ENCODE data around the gene MAPK4.
"Not testable (repeated sequence)": the region's sequence is repeated elsewhere in the genome, so short reads cannot be mapped to it uniquely, and the experiment has no call there.

The MAPK4 gene

DNA sequence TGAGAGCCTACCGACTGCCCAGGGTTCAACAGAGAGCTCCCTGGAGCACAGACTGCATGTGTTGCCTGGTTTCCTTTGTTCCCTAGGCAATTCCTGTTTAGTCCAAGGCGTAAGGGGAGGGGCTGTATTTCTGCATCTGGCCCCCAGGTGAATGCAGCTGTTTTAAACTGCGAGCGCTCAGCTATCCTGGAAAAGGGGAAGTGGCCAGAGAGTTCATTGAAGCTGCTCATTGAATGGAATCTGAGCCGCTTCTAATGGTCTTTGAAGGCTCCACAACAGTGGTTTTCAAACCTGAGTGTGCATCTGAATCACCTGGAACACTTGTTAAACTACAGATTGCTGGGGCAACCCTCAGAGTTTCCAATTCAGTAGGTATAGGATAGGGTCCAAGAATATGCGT is 18.1 kb downstream of the MAPK4 start:
- no peak for DNase-seq

DNA sequence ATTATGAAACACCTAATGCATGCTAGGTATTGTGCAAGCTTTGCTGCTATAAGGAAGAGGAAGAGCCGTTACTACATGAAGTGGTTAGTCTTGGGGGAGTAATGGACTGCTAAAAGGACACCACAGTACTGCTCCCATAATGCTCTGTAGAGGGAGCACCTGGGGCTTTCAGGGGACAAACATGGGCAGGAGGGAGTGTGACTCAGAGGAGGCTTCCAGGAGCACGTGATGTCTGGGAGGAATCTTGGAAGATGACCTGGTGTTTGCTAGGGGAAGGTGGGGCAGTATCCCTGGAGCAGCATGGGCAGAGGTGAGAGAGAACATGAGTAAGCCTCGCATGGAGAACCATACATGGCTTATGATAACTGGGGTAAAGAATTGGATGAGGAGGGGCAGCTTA is 18.8 kb downstream of the MAPK4 start:
- no peak for DNase-seq

DNA sequence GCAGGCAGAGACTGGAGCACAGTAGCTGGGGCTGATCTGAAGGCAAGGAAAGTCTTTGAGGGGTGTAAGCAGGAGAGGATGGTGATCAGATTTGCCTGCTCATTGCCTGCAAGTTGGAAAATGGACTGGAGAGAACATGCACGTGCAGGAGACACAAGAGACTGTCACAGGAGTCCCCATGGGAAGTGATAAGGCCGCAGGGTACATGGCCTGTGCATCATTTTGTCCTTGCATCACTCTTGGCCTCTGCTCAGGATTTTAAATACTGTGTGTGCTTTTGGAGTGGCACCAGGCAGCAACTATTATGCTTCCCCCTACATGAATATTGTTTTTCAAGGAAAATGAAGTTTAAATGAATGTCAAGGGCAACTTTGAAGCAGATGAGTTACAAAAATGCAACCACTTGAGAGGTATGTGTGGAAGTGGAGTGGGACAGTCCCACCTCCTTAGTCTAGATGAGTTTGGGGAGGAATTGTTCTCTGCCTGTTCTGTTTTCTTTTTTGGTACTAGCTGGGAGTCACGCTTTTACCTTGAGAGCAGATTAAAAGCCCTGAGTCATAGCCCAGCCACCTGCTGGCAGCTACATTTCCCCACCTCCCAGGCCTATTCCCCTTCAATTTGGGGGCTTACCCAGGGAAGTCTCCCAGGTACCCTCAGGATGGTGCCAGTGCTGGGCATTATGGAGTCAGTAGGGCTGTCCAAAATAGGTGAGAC is 19.3 kb downstream of the MAPK4 start:
- DNase-seq = no peak

DNA sequence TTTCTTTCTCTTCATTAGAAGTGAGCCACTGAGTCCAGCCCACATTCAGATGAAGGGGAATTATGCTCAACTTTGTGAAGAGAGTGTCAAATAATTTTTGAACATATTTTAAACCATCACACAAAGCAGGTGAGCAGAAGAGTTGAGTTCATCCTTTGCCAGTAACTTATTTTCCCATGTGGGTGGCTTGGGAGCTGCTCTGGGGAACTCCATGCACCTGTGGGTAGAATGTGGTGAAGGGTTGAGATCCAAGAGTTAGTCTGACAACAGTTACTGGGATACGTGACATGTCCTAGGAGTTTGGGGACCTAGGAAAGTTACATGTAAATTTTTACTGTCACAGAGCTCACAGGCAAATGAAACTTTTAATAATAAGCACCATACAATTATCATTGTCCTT is 21.6 kb downstream of the MAPK4 start:
- no peak for DNase-seq

- DNase-seq = no peak
Observed at GRCh38 chr18:50582500-50582899, 22.6 kb downstream of the MAPK4 start.

DNA sequence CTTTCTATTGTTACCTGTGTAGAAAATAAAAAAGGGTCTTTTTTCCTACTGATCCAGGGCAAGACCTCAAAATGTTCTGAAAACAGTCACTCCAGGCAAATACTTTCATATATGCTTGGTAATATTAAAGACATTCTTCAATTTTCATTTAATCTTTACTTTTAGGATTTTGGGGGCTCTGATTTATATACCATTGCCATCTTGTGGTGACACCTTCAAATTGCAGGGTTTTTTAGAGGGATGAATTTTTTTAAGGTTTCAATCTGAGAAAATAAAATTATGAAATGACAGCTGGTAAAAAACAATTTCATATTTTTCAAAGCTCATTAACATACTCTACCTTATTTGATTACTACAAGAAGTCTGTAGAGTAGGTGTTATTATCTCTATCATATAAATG is 26.8 kb downstream of the MAPK4 start:
- no peak for DNase-seq

- no peak for DNase-seq
Observed at GRCh38 chr18:50590593-50590992, 30.7 kb downstream of the MAPK4 start.

DNA sequence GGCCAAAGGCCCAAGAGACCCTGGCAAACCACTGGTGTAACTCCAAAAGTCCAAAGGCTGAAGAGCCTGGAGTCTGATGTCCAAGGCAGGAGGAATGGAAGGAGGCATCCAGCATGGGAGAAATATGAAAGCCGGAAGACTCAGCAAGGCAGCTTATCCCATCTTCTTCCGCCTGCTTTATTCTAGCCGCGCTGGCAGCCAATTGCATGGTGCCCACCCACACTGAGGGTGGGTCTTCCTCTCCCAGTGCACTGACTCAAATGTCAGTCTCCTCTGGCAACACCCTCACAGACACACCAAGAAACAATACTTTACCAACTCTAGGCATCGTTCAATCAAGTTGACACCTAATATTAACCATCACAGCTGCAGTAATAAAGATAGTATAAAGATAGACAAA is 34.1 kb downstream of the MAPK4 start:
- DNase-seq = no peak

DNA sequence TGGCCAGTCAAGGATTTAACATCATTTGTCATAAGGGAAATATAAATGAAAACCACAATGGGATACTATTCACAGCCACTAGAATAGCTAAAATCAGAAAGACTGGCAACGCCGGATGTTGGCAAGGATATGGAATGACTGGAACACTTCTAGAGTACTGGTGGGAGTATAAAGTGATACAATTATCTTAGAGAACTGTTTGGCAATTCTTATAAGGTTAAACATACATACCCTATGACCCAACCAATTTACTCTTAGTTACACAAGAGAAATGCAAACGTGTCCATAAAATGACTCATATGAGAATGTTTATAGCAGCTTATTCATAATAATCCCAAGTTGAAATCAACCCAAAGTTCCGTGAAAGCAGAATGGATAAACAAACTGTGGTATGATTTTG is 35.1 kb downstream of the MAPK4 start:
- no peak for DNase-seq

GRCh38 chr18:50602466-50602865 is 42.6 kb downstream of the MAPK4 start:
- no peak for DNase-seq

- DNase-seq = no peak
Observed at GRCh38 chr18:50606609-50607008, 46.7 kb downstream of the MAPK4 start.

DNA sequence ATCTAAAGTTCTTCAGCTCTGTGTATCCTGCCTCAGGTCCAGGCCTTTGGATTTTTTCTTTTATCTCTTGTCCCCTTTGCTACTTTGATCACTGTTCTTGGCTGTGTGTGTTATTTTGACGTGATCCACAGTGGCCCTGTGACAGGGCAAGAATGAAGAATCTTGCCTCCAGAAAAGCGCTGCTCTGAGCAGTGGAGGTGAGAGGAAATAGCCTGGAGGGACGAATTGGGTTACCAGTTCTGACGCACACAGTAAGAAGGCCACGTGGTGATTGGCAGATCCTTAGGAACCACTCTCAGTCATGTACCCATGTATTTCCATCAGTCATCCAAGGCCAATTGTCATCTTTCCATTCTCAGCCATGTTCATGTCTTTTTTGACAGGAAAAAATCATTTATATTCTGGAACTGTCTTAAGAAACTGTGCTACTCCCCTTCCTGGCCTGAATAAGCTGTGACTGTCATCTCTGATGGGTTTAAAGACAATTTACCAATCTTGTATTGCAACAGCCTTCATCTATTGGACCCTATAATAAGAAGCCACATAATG is 47.6 kb downstream of the MAPK4 start:
- no peak for DNase-seq

DNA sequence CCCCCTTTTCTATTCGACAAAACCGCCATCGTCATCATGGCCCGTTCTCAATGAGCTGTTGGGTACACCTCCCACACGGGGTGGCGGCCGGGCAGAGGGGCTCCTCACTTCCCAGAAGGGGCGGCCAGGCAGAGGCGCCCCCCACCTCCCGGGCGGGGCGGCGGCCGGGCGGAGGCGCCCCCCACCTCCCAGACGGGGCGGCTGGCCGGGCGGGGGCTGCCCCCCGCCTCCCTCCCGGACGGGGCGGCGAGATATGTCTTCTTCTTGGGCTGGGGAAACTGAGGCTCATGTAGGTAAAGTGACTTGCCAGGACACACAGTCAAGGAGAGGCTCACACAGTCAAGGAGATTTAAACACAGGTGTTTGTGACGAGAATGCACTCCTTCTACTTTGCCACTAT is 49.3 kb downstream of the MAPK4 start:
- not testable (repeated sequence) for DNase-seq

- no peak for DNase-seq
Observed at GRCh38 chr18:50610349-50610748, 50.5 kb downstream of the MAPK4 start.

GRCh38 chr18:50611529-50611941 is 51.6 kb downstream of the MAPK4 start:
- DNase-seq = no peak

- no peak for DNase-seq
Observed at GRCh38 chr18:50614838-50615237, 55.0 kb downstream of the MAPK4 start.

DNA sequence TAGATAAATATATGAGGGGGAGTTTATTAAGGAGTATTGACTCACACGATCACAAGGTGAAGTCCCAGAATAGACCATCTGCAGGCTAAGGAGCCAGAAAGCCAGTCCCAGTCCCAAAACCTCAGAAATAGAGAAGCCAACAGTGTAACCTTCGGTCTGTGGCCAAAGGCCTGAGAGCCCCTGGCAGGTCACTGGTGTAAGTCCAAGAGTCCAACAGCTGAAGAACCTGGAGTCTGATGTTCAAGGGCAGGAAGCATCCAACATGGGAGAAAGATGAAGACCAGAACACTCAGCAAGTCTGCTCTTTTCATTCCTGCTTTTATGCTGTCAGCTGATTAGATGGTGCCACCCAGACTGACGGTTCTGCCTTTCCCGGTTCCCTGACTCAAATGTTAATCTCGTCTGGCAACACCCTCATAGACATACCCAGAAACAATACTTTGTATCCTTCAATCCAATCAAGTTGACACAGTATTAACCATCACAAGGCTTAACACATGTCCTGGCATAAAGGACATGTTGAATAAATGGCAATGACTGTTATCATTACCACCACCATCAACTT is 56.7 kb downstream of the MAPK4 start:
- no peak for DNase-seq

GRCh38 chr18:50619861-50620275 is 60.0 kb downstream of the MAPK4 start:
- no peak for DNase-seq

- DNase-seq = no peak
Observed at GRCh38 chr18:50620319-50620718, 60.4 kb downstream of the MAPK4 start.

DNA sequence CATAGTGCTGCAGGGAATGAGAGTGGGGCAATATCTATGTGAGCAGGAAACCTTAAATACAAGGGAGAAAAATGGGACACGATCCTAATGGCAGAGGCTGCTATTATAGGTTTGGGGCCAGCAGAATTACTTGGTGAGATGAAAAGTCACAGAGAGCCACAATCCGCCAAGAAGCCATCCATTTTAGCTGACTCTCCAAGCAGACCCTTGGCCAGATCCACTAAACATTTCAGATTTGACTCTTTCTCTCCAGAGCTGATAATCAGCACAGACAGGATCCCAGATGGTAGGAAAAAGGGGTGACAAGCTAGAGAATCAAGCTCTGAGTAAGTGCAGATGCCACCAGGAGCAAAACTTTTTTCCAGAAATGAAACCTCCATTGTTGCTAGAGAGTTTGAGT is 61.5 kb downstream of the MAPK4 start:
- DNase-seq = no peak

- no peak for DNase-seq
Observed at GRCh38 chr18:50622320-50622719, 62.4 kb downstream of the MAPK4 start.

DNA sequence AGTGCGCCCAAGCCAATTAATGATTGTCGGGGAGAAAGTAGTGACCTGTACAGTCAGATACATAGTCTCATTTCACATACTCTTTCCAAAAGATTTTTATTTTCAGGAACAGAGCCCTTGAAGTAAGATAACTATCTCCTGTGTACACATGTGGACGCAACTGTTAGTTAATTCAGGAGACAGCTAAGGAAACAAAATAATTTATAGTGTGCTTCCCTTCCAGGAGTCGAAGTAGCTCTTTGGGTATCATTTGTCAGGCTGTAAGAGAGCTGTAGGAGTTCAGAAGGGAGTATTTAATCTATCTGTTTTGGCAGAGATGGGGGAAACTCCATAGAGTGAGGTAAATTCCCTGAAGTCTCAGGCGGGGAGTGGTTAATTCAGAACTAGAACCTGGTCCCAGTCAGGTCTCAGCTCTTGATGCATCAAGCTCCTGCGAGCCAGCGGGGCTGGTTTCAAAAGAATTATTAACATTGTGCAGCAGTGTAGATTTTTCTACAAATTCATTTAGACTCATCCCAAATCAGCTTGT is 63.0 kb downstream of the MAPK4 start:
- no peak for DNase-seq

- no peak for DNase-seq
Observed at GRCh38 chr18:50623694-50624352, 63.9 kb downstream of the MAPK4 start.

DNA sequence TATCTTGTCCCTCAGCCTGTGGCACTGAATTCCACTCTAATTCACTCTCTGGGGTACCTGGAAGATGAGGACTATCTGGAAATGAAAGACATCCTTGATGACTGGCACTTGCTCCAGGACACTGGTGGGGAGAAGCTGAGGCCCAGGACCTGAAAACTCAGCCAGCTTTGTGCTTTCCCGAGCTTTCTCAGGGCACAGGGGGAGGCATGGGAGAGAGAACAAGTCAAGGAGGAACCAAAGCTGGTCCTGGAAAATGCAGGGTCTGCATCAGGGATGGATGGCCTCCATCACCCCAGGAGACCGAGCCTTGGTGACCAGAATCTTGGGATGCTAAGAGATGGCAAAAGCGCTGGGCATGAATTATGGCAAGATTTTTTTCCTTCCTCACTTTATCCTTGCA is 65.1 kb downstream of the MAPK4 start:
- no peak for DNase-seq
